NB4 (cell line): ENCODE data around the gene ZNF594.

Experiments
- CTCF ChIP-seq: IDR thresholded peaks from one replicate; pipeline ENCODE4 v1.5.1; 2012; ENCODE audit warnings: low read depth, low read length
- MAX ChIP-seq: IDR thresholded peaks from 2 replicates; pipeline ENCODE4 v1.6.1; 2011; ENCODE audit warnings: low read depth, low read length
- MYC ChIP-seq: IDR thresholded peaks from 2 replicates; pipeline ENCODE4 v1.6.1; 2011; ENCODE audit warnings: low read depth, low read length
- POLR2A ChIP-seq: IDR thresholded peaks from 2 replicates; pipeline ENCODE4 v1.6.1; 2011; ENCODE audit warnings: mild to moderate bottlenecking; ENCODE audit not compliant: insufficient read length; ENCODE audit errors: extremely low read depth

GRCh38 chr17:5164436-5164835, 27.2 kb downstream of the ZNF594 start:
- TF ChIP-seq MYC (no peak), CTCF (no peak), POLR2A (no peak), MAX (no peak)
